Activated CD8-positive, alpha-beta T cell treated with anti-CD3 and anti-CD28 coated beads for 36 hours (primary cell): ENCODE results near the gene RBP2. TPM values are rescaled to one million over a fixed set of nuclear protein-coding genes. Genes with fewer than 3 reads are reported as not detected.

Experiments
- ATAC-seq: fragments of 200-7000 bp; cut with Tn5 transposase; one replicate; pipeline ENCODE4 v1.10.0; 2021; ENCODE audit warnings: mild to moderate bottlenecking, moderate library complexity
- CTCF ChIA-PET: fragments of 350-600 bp; sonication (Branson Sonifier 250); formaldehyde crosslinking; loops from one replicate; lab custom pipeline; 2021; ENCODE audit warnings: antibody characterized with exemption; lab: Charles Lee
- POLR2A ChIA-PET: fragments of 350-600 bp; sonication (Branson Sonifier 250); formaldehyde crosslinking; loops from one replicate; lab custom pipeline; 2021; ENCODE audit warnings: antibody characterized with exemption; lab: Charles Lee
- DNase-seq: peaks from one replicate; pipeline ENCODE4 v3.0.0-alpha.2; 2020
- H3K27ac Mint-ChIP-seq: one replicate; pipeline ENCODE4 v1.8.0; 2021; ENCODE audit warnings: mild to moderate bottlenecking, mixed read lengths
- H3K27me3 Mint-ChIP-seq: one replicate; pipeline ENCODE4 v1.8.0; 2021; ENCODE audit warnings: mixed read lengths
- H3K36me3 Mint-ChIP-seq: one replicate; pipeline ENCODE4 v1.8.0; 2021; ENCODE audit warnings: low read depth, mixed read lengths
- H3K4me1 Mint-ChIP-seq: one replicate; pipeline ENCODE4 v1.8.0; 2021; ENCODE audit warnings: low read depth, mixed read lengths
- H3K4me3 Mint-ChIP-seq: one replicate; pipeline ENCODE4 v1.8.0; 2021; ENCODE audit warnings: mild to moderate bottlenecking, moderate library complexity, mixed read lengths
- H3K9me3 Mint-ChIP-seq: one replicate; pipeline ENCODE4 v1.8.0; 2021; ENCODE audit warnings: mixed read lengths
- intact Hi-C: fragments of 100-400 bp; cut with micrococcal nuclease; formaldehyde crosslinking; loops from one replicate; pipeline ENCODE4 v1.10.0; 2022
- total RNA-seq, 2 experiments: library from RNA; stranded (reverse); gene quantifications; one replicate each; pipeline ENCODE4 v1.2.3, GENCODE V29; 2021
- TF ChIP-seq, protein P1 (sequence below): fragments of 200-600 bp; IDR thresholded peaks from one replicate; pipeline ENCODE4 v1.8.0; 2022; ENCODE audit warnings: antibody characterized with exemption, mild to moderate bottlenecking

RBP2 gene
- total RNA-seq, 2 experiments from 2014 or later, result not detected

DNA sequence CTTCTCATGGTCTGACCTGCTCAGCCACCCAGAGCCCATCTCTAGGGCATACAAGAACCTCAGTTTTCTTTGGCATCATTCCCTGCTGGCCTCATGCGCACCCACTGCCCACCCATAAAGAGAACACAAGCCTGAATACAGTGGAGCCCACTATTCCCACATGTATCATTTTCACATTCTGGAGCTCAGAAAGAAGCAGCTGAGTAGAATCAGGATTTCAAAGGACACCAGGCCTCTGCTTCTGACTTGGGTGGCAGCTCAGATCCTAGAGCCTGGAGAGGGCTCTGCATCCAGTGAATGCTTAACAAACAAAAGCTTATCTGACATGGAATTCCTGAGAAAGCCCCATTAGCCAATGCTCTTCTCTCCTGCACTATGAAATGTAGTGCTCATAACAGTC, 34.7 kb downstream of the RBP2 start:
- intact Hi-C loops, result no loop called here
- Mint-ChIP-seq H3K4me3 (no peak overlapping the region), H3K36me3 (no peaks in the 10 kb centered on the region), H3K4me1 (no peaks in the 10 kb centered on the region), H3K27me3 (no peaks in the 10 kb centered on the region), H3K9me3 (no peaks in the 10 kb centered on the region), H3K27ac (no peak overlapping the region)
- CTCF ChIA-PET, result no interaction called here
- POLR2A ChIA-PET, result interaction anchor here (0.6 kb wide), 1 partner anchor 1262 kb away, joined by 4 read pairs; no protein-coding TSS in a partner anchor
- TF ChIP-seq, protein P1, sequence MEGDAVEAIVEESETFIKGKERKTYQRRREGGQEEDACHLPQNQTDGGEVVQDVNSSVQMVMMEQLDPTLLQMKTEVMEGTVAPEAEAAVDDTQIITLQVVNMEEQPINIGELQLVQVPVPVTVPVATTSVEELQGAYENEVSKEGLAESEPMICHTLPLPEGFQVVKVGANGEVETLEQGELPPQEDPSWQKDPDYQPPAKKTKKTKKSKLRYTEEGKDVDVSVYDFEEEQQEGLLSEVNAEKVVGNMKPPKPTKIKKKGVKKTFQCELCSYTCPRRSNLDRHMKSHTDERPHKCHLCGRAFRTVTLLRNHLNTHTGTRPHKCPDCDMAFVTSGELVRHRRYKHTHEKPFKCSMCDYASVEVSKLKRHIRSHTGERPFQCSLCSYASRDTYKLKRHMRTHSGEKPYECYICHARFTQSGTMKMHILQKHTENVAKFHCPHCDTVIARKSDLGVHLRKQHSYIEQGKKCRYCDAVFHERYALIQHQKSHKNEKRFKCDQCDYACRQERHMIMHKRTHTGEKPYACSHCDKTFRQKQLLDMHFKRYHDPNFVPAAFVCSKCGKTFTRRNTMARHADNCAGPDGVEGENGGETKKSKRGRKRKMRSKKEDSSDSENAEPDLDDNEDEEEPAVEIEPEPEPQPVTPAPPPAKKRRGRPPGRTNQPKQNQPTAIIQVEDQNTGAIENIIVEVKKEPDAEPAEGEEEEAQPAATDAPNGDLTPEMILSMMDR, result no peak
- DNase-seq (no peak), ATAC-seq (no peak)

DNA sequence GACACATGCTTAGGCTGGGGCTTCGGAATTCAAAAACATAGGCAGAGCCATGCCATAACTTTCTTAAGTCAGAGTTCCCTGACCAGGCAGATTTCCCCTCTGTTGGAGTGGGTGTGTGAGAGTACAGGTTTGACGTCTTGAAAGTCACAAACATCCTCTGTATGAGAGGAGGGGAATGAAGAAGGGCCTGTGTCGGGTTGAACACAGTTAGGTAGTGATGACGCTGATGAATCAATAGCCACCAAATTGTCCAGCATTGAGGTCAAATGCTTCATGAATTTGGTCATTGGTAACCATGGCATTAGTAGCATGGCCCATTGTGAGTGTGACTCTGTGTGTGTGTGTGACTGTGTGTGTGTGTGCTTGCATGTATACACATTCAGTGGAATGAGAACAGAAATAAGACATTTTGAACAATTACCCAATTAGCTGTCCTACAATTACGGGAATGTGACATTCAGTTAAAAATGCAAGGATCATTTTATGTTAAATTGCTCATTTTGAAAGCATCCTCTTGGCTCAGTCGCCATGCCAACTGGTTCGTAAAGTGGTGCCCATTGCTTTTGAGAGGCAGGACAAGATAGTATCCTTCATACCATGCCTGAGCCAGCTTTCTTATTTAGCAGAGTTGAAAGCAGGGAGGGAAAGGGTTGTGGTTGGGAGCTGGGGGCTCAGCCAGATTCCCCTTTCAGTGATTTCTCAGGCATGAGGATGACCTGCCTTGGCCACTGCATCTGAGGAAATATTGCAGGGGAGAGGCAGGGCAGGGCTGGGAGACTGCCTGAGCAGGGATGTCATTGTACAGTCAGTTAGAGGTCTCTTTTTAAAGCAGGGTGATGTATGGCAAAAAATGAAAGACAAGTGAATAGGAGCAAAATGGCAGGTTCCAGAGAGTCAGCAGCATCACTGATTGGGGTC, 35.4 kb downstream of the RBP2 start:
- intact Hi-C loops, result no loop called here
- POLR2A ChIA-PET, result interaction anchor here (0.6 kb wide), 1 partner anchor 1262 kb away, joined by 4 read pairs; no protein-coding TSS in a partner anchor
- no peaks in the 10 kb centered on the region for H3K36me3 Mint-ChIP-seq
- TF ChIP-seq, protein P1, result no peak
- H3K9me3 Mint-ChIP-seq, result no peaks in the 10 kb centered on the region
- no peak overlapping the region for H3K4me3 Mint-ChIP-seq
- DNase-seq (no peak), ATAC-seq (no peak)
- no peaks in the 10 kb centered on the region for H3K27me3 Mint-ChIP-seq
- no peaks in the 10 kb centered on the region for H3K4me1 Mint-ChIP-seq
- CTCF ChIA-PET, result no interaction called here
- H3K27ac Mint-ChIP-seq, result no peak overlapping the region

DNA sequence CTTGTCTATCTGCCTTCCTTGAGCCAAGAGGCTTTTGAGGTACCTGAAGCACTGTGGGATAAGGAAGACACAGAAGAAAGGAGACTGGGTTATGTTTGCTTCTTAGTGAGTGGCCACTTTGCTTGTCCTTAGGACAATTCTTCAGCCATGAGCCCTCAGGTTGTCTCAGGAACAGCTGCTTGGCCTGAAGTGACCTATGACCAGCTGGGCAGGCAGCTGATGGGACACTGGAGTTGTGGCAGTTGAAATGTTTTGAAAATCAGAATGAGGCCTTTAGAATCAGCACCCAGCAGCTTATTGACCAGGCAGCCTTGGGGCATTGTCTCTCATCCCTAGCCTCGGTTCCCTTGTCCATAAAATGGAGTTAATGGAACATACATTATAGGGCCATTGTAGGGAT, 37.0 kb downstream of the RBP2 start:
- ATAC-seq, result no peak
- ChIA-PET CTCF (interaction anchor here (4.2 kb wide), 1 partner anchor 11 kb away, joined by 14 read pairs; no protein-coding TSS in a partner anchor), POLR2A (no interaction called here)
- Mint-ChIP-seq H3K36me3 (no peaks in the 10 kb centered on the region), H3K27ac (no peak overlapping the region), H3K4me3 (no peak overlapping the region), H3K9me3 (no peaks in the 10 kb centered on the region), H3K4me1 (no peaks in the 10 kb centered on the region), H3K27me3 (no peaks in the 10 kb centered on the region)
- TF ChIP-seq, protein P1, result no peak
- no peak for DNase-seq
- intact Hi-C loops, result no loop called here

DNA sequence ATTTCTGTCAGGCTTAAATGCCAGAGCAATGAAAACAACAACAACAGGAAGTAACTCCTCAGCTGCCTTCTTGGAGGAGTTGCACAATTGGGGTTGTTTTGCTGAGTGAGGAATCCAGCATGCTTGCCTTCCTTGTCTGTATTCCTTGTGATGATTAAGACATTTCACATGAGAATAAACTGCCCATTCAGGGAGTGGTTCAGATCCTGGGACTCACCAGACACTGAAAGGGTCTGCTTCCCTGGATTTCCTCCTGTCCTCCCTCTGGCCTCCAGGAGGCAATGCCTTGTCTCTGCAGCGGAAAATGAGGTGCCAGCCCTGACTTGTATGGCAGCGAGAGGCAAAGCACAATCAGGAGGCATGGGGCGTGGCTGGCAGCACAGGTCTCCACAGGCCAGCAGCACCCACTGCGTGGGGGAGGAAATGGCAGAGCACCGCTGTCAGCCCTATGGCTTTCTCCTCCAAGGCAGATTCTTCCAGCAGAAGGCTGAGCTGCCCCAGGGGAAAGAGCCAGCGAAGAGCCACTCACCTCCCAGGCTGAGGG, 41.5 kb downstream of the RBP2 start:
- Mint-ChIP-seq H3K36me3 (no peaks in the 10 kb centered on the region), H3K9me3 (no peaks in the 10 kb centered on the region), H3K4me1 (no peaks in the 10 kb centered on the region), H3K27ac (no peak overlapping the region), H3K4me3 (no peak overlapping the region), H3K27me3 (no peaks in the 10 kb centered on the region)
- CTCF ChIA-PET, result no interaction called here
- TF ChIP-seq, protein P1, result no peak
- ATAC-seq (no peak), DNase-seq (no peak)
- POLR2A ChIA-PET, result no interaction called here
- intact Hi-C loops, result no loop called here

DNA sequence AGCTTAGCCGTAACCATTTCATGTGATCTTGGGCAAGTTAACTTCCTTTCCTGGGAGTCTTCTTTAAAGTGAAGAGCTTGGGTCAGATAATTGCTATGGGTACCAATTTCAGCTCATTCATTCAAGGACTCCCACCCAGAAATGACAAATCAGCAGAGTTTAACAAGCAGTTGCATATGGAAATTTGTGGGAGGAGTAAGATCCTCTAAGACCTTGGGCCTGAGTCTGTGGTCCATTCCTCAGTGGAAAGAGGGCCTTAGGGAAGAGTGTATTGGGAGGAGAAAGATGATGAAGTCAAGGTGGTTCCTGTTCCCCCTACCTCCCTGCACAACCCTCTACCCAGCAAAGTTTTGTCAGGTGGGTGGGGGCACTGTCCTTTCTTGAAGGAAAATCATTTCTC, 42.1 kb downstream of the RBP2 start:
- Mint-ChIP-seq H3K4me3 (no peak overlapping the region), H3K27ac (no peak overlapping the region), H3K36me3 (no peaks in the 10 kb centered on the region), H3K9me3 (no peaks in the 10 kb centered on the region), H3K4me1 (no peaks in the 10 kb centered on the region), H3K27me3 (no peaks in the 10 kb centered on the region)
- ChIA-PET CTCF (no interaction called here), POLR2A (no interaction called here)
- DNase-seq (no peak), ATAC-seq (no peak)
- intact Hi-C loops, result no loop called here
- TF ChIP-seq, protein P1, result no peak
